K562 (cell line): Measurements from ENCODE around the gene POTEE. TPM values are rescaled to one million over a fixed set of nuclear protein-coding genes. Genes with fewer than 3 reads are reported as not detected.
"Not testable (repeated sequence)": the region's sequence is repeated elsewhere in the genome, so short reads cannot be mapped to it uniquely, and the experiment has no call there.

Source experiments
- ATAC-seq: fragments of 200-7000 bp; cut with Tn5 transposase; 3 replicates; pipeline ENCODE4 v1.9.1; 2020; ENCODE audit warnings: moderate library complexity
- BruUV-seq: library from RNA; stranded (reverse); fragments of 400-500 nt; replicated peaks from 2 replicates; lab custom pipeline; 2021; lab: Mats Ljungman, UMichigan
- CTCF ChIA-PET: fragments of 300-600 bp; formaldehyde crosslinking; extraction: SDS; loops from one replicate; lab custom pipeline; 2021; ENCODE audit warnings: low intra/inter-chr PET ratio; lab: Yijun Ruan, JAX
- POLR2A ChIA-PET: fragments of 300-600, 350-650 bp; sonication (Branson Sonifier 250); formaldehyde crosslinking; extraction: SDS; loops from one replicate; lab custom pipeline; 2021; ENCODE audit warnings: antibody characterized with exemption, inconsistent platforms; lab: Yijun Ruan, JAX
- DNase-seq, 4 experiments: peaks; one replicate each; pipeline versions ENCODE4 v3.0.0 to v3.0.0-alpha.2; 2011 to 2018; ENCODE audit warnings: low spot score in 3 of 4, mixed read lengths in 3 of 4; ENCODE audit errors: extremely low read depth in 1 of 4
- FAIRE-seq: peaks from 2 replicates; lab custom pipeline; 2011; peaks lifted over from hg19 to GRCh38; lab: Jason Lieb, UNC
- H2AFZ ChIP-seq: 2 replicates; pipeline ENCODE4 v1.6.0; 2011; ENCODE audit warnings: low read depth, low read length, control low read depth, inconsistent platforms
- H3K27ac ChIP-seq: fragments of 200-600 bp; 3 replicates; pipeline ENCODE4 v1.8.0; 2011; ENCODE audit warnings: low read depth, mild to moderate bottlenecking, control low read depth, inconsistent platforms, low read length, moderate library complexity, mixed read lengths; ENCODE audit errors: extremely low read depth
- H3K27me3 ChIP-seq, 2 experiments: fragments of 300-600 bp in 1 of 2; 2 replicates in 1 of 2; 3 replicates in 1 of 2; pipeline versions ENCODE4 v1.6.0 to v1.8.0; 2011; ENCODE audit warnings: inconsistent platforms in 2 of 2, low read length in 2 of 2, mild to moderate bottlenecking in 1 of 2, mixed read lengths in 1 of 2, moderate library complexity in 1 of 2; ENCODE audit not compliant: control insufficient read depth in 2 of 2, insufficient read depth in 2 of 2
- H3K36me3 ChIP-seq: fragments of 300-600 bp; 3 replicates; pipeline ENCODE4 v1.8.0; 2011; ENCODE audit warnings: mild to moderate bottlenecking, low read length, inconsistent platforms; ENCODE audit not compliant: control insufficient read depth, insufficient read depth
- H3K4me1 ChIP-seq, 2 experiments: fragments of 200-600 bp in 1 of 2; replicated peaks in 1 of 2; 2 replicates in 1 of 2; 3 replicates in 1 of 2; pipeline versions ENCODE4 v1.5.1 to v1.8.0; 2011; ENCODE audit warnings: inconsistent platforms in 2 of 2, low read length in 2 of 2, mild to moderate bottlenecking in 1 of 2, mixed read lengths in 1 of 2, moderate library complexity in 1 of 2; ENCODE audit not compliant: control insufficient read depth in 2 of 2, insufficient read depth in 2 of 2
- H3K4me2 ChIP-seq: 2 replicates; pipeline ENCODE4 v1.6.1; 2011; ENCODE audit warnings: low read length, control low read depth, inconsistent platforms, mixed read lengths; ENCODE audit not compliant: insufficient read depth
- H3K4me3 ChIP-seq: fragments of 200-600 bp; sonication (generic), shearing (Covaris generic); 2 replicates; pipeline ENCODE4 v1.5.1; 2016; ENCODE audit warnings: control low read depth, inconsistent platforms
- H3K79me2 ChIP-seq: fragments of 200-600 bp; 3 replicates; pipeline ENCODE4 v1.8.0; 2011; ENCODE audit warnings: low read length, inconsistent platforms; ENCODE audit not compliant: control insufficient read depth, insufficient read depth
- H3K9ac ChIP-seq, 2 experiments: 2 replicates each; pipeline versions ENCODE4 v1.6.0 to v1.6.1; 2011; ENCODE audit warnings: low read depth in 2 of 2, low read length in 2 of 2, control low read depth in 1 of 2, inconsistent platforms in 1 of 2, mild to moderate bottlenecking in 1 of 2, mixed read lengths in 1 of 2; ENCODE audit not compliant: insufficient read depth in 1 of 2
- H3K9me1 ChIP-seq: one replicate; pipeline ENCODE4 v1.6.0; 2011; ENCODE audit warnings: inconsistent platforms, mild to moderate bottlenecking, low read length, moderate library complexity; ENCODE audit not compliant: control insufficient read depth, insufficient read depth
- H3K9me3 ChIP-seq: replicated peaks from 2 replicates; pipeline ENCODE4 v1.5.1; 2011; ENCODE audit warnings: low read depth, low read length, inconsistent platforms; ENCODE audit not compliant: control insufficient read depth, insufficient read depth
- H4K20me1 ChIP-seq: replicated peaks from 2 replicates; pipeline ENCODE4 v1.6.1; 2011; ENCODE audit warnings: low read length, inconsistent platforms, mixed read lengths; ENCODE audit not compliant: control insufficient read depth, insufficient read depth
- C11orf30 ChIP-seq: fragments of 450-650 bp; IDR thresholded peaks from 2 replicates; pipeline ENCODE4 v1.6.1; 2016; ENCODE audit warnings: low read depth, mild to moderate bottlenecking
- ESRRA ChIP-seq: fragments of 450-650 bp; IDR thresholded peaks from 2 replicates; pipeline ENCODE4 v1.6.1; 2014; ENCODE audit warnings: low read depth, mild to moderate bottlenecking, moderate library complexity, borderline replicate concordance
- MAFF ChIP-seq: IDR thresholded peaks from 2 replicates; pipeline ENCODE4 v1.6.1; 2012; ENCODE audit warnings: low read length, improper control_type of control experiment
- MAFG ChIP-seq: fragments of 450-650 bp; conservative IDR thresholded peaks from 2 replicates; pipeline ENCODE4 v1.6.1; 2016; ENCODE audit warnings: missing genetic modification characterization, missing compliant biosample characterization
- MAFK ChIP-seq: IDR thresholded peaks from 2 replicates; pipeline ENCODE4 v1.6.1; 2011; ENCODE audit warnings: low read length, improper control_type of control experiment
- MEIS2 ChIP-seq: fragments of 450-650 bp; IDR thresholded peaks from 2 replicates; pipeline ENCODE4 v1.6.1; 2014; ENCODE audit warnings: mild to moderate bottlenecking; ENCODE audit not compliant: partially characterized antibody
- PBX2 ChIP-seq, 2 experiments: IDR thresholded peaks in 1 of 2; conservative IDR thresholded peaks in 1 of 2; 2 replicates each; pipeline ENCODE4 v1.6.1; 2016; ENCODE audit warnings: low read depth in 2 of 2, mild to moderate bottlenecking in 1 of 2, missing compliant biosample characterization in 1 of 2, missing genetic modification characterization in 1 of 2, moderate library complexity in 1 of 2
- PKNOX1 ChIP-seq: fragments of 450-650 bp; IDR thresholded peaks from 2 replicates; pipeline ENCODE4 v1.6.1; 2016
- SOX6 ChIP-seq: fragments of 450-650 bp; IDR thresholded peaks from 2 replicates; pipeline ENCODE4 v1.6.1; 2014; ENCODE audit warnings: mild to moderate bottlenecking
- ZNF316 ChIP-seq: fragments of 450-650 bp; IDR thresholded peaks from 2 replicates; pipeline ENCODE4 v1.6.1; 2016
- WGBS: fragments of 100-300 bp; shearing (Covaris generic); methylation state at CpG from one replicate; pipeline ENCODE4 v1.1.6; 2016; ENCODE audit warnings: low coverage, mixed read lengths; ENCODE audit not compliant: insufficient coverage; ENCODE audit errors: missing lambda C conversion rate; 5-methylcytosine and 5-hydroxymethylcytosine counted together
- in situ Hi-C: fragments of 300-500 bp; cut with MboI; formaldehyde crosslinking; loops from 4 replicates; pipeline ENCODE4 v1.15.0; 2018; ENCODE audit warnings: inconsistent platforms, mixed read lengths
- intact Hi-C: fragments of 100-400 bp; cut with micrococcal nuclease; formaldehyde crosslinking; loops from 2 replicates; pipeline ENCODE4 v1.14.2; 2022
- polyA plus RNA-seq, 8 experiments: library from polyadenylated mRNA; depleted of rRNA in 4 of 8; stranded (reverse) in 5 of 8; unstranded in 3 of 8; fragments of >200 nt; fragmentation: Nextera tagmentation in 2 of 8; fragmentation: Illumina TruSeq in 1 of 8; extraction: Ambion mirVana in 2 of 8; extraction: Trizol in 1 of 8; gene quantifications; 2 replicates each; pipeline versions ENCODE4 v1.2.1 to v1.2.3, GENCODE V29; 2011 to 2014; ENCODE audit warnings: inconsistent platforms in 1 of 8, missing spikeins in 1 of 8
- total RNA-seq, 7 experiments: library from RNA; depleted of rRNA in 6 of 7; stranded (reverse); fragments of >200 nt in 6 of 7; fragmentation: Illumina TruSeq in 2 of 7; extraction: Trizol in 2 of 7; gene quantifications; 2 replicates each; pipeline versions ENCODE4 v1.2.1 to v1.2.3, GENCODE V29; 2011 to 2021; ENCODE audit warnings: low replicate concordance in 1 of 7

Gene POTEE
- total and polyA plus RNA-seq, 9 of the 15 experiments (the other 6 are each of a cell fraction or from before 2014, with no cell fraction given): 0.22 to 31.8 (median 16.9) TPM

- H3K9ac ChIP-seq; H3K79me2 ChIP-seq; H3K36me3 ChIP-seq; H3K27me3 ChIP-seq; H3K9me1 ChIP-seq; BruUV-seq; FAIRE-seq; H3K9me3 ChIP-seq; H4K20me1 ChIP-seq; H3K4me3 ChIP-seq; intact Hi-C loops; H2AFZ ChIP-seq; H3K27ac ChIP-seq; H3K4me1 ChIP-seq; CTCF ChIA-PET; H3K4me2 ChIP-seq; TF ChIP-seq PBX2 (CRISPR knock-in tag; IDR thresholded peaks at IDR 0.05; ENCODE audit: low read depth): not testable (repeated sequence)
- DNase-seq (peak in 1 of 4 experiments; percentile 2), ATAC-seq (peak; percentile 40; the same call in 1 of the 3 replicates)
- POLR2A ChIA-PET: interaction anchor here (0.6 kb wide), 1 partner anchor 1687 kb away, joined by 5 read pairs; no protein-coding TSS in a partner anchor
- in situ Hi-C loops: loop anchor here (25.0 kb wide), 1 partner anchor 898 kb away; the partner anchor contains the start of gene IMP4
- TF ChIP-seq ESRRA (peak; percentile 84), SOX6 (peak; percentile 76), MAFK (peak; percentile 60), PBX2 (tag; conservative IDR thresholded peaks at IDR 0.05; ENCODE audit: low read depth) (peak; percentile 84), ZNF316 (peak; percentile 85), MAFG (tag) (peak; percentile 71), MAFF (peak; percentile 41; the same call in 1 of the 2 replicates), MEIS2 (peak; percentile 87), C11orf30 (peak; percentile 73), PKNOX1 (peak; percentile 77)
- WGBS: 72% methylated on average over 5 of the region's 10 CpGs
Measured at GRCh38 chr2:131235543-131236449, 26.5 kb downstream of the POTEE start.
